GM19328 (cell line): ENCODE results near the gene GNG7.
"Not testable (repeated sequence)": the region's sequence is repeated elsewhere in the genome, so short reads cannot be mapped to it uniquely, and the experiment has no call there.

Experiments used
- ATAC-seq: cut with Tn5 transposase; IDR thresholded peaks from one replicate; pipeline ENCODE4 v1.9.1; 2021; ENCODE audit warnings: mild to moderate bottlenecking, moderate library complexity; ENCODE audit not compliant: unreplicated experiment

Gene GNG7

GRCh38 chr19:2646866-2647535, 55.5 kb downstream of the GNG7 start:
- no peak for ATAC-seq

- no peak for ATAC-seq
Measured at GRCh38 chr19:2645826-2646225, 56.7 kb downstream of the GNG7 start.

- not testable (repeated sequence) for ATAC-seq
Measured at GRCh38 chr19:2643123-2643737, 59.3 kb downstream of the GNG7 start.

GRCh38 chr19:2641332-2641698, 61.2 kb downstream of the GNG7 start:
- ATAC-seq, result no peak

- ATAC-seq, result no peak
Measured at GRCh38 chr19:2640563-2641331, 61.7 kb downstream of the GNG7 start.

- no peak for ATAC-seq
Measured at GRCh38 chr19:2639999-2640398, 62.5 kb downstream of the GNG7 start.

- ATAC-seq, result no peak
Measured at GRCh38 chr19:2638417-2638940, 64.0 kb downstream of the GNG7 start.

- ATAC-seq, result no peak
Measured at GRCh38 chr19:2636897-2637683, 65.4 kb downstream of the GNG7 start.

- no peak for ATAC-seq
Measured at GRCh38 chr19:2636141-2636896, 66.2 kb downstream of the GNG7 start.

GRCh38 chr19:2634960-2635359, 67.5 kb downstream of the GNG7 start:
- no peak for ATAC-seq

- ATAC-seq, result no peak
Measured at GRCh38 chr19:2634228-2634951, 68.1 kb downstream of the GNG7 start.

- no peak for ATAC-seq
Measured at GRCh38 chr19:2633693-2634075, 68.8 kb downstream of the GNG7 start.

GRCh38 chr19:2631213-2631821, 71.2 kb downstream of the GNG7 start:
- no peak for ATAC-seq

GRCh38 chr19:2630352-2631001, 72.0 kb downstream of the GNG7 start:
- ATAC-seq, result no peak

- ATAC-seq, result no peak
Measured at GRCh38 chr19:2629491-2630351, 72.8 kb downstream of the GNG7 start.

- ATAC-seq, result no peak
Measured at GRCh38 chr19:2628597-2628996, 73.9 kb downstream of the GNG7 start.

- no peak for ATAC-seq
Measured at GRCh38 chr19:2627855-2628254, 74.6 kb downstream of the GNG7 start.

GRCh38 chr19:2627319-2627829, 75.1 kb downstream of the GNG7 start:
- ATAC-seq, result no peak
